Calu3 (cell line): ENCODE measurements around the gene NTM. TPM values are rescaled to one million over a fixed set of nuclear protein-coding genes. Genes with fewer than 3 reads are reported as not detected.

Experiments used
- BruUV-seq: library from RNA; stranded (reverse); fragments of 400-500 nt; replicated peaks from 2 replicates; lab custom pipeline; 2021; lab: Mats Ljungman, UMichigan
- CTCF ChIA-PET: fragments of 300-600 bp; sonication (Branson Sonifier 250); formaldehyde crosslinking; loops from one replicate; lab custom pipeline; 2022; ENCODE audit warnings: antibody characterized with exemption; lab: Charles Lee
- DNase-seq: peaks from one replicate; pipeline ENCODE4 v3.0.0; 2022
- H3K27ac Mint-ChIP-seq: one replicate; pipeline ENCODE4 v1.8.0; 2022; ENCODE audit warnings: mixed read lengths; ENCODE audit not compliant: unreplicated experiment
- H3K27me3 Mint-ChIP-seq: one replicate; pipeline ENCODE4 v1.8.0; 2022; ENCODE audit warnings: mixed read lengths; ENCODE audit not compliant: unreplicated experiment
- H3K36me3 Mint-ChIP-seq: one replicate; pipeline ENCODE4 v1.8.0; 2022; ENCODE audit warnings: mild to moderate bottlenecking, moderate library complexity, mixed read lengths; ENCODE audit not compliant: insufficient read depth, unreplicated experiment
- H3K4me1 Mint-ChIP-seq: one replicate; pipeline ENCODE4 v1.8.0; 2022; ENCODE audit warnings: mild to moderate bottlenecking, low read depth, mixed read lengths; ENCODE audit not compliant: unreplicated experiment
- H3K4me3 Mint-ChIP-seq: one replicate; pipeline ENCODE4 v1.8.0; 2022; ENCODE audit warnings: mild to moderate bottlenecking, low read depth, moderate library complexity, mixed read lengths; ENCODE audit not compliant: unreplicated experiment
- H3K9me3 Mint-ChIP-seq: one replicate; pipeline ENCODE4 v1.8.0; 2022; ENCODE audit warnings: low read depth, mixed read lengths; ENCODE audit not compliant: unreplicated experiment
- CTCF ChIP-seq: fragments of 200-600 bp; IDR thresholded peaks from one replicate; pipeline ENCODE4 v1.8.0; 2022; ENCODE audit warnings: antibody characterized with exemption; ENCODE audit not compliant: unreplicated experiment
- intact Hi-C: fragments of 100-400 bp; cut with micrococcal nuclease; formaldehyde crosslinking; loops from one replicate; pipeline ENCODE4 v1.10.0; 2022; ENCODE audit not compliant: unreplicated experiment
- total RNA-seq: library from RNA; stranded (reverse); gene quantifications from 2 replicates; pipeline ENCODE4 v1.2.3, GENCODE V29; 2022

Gene NTM
- total RNA-seq, 1 experiment from 2014 or later: not detected

DNA sequence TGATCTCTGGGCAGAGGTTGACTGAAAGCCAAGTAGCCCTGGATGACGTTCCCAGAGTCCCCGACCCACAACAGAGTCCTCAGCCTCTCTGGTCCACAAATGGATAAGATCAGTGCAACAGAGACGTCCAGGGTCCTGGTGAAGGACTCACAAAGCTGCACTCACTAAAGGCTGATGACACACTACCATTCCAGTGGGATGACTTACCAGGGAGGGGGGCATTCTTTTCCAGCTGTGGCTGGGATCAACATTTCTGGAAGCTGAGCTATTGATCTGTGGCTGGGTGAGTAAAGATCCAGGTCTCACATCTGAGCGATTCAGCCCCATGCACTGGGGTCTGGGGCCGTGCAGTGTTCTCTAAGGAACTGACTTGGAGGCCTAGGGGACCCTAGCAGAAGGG, 296.2 kb downstream of the NTM start:
- BruUV-seq: no TSS peak
- TF ChIP-seq CTCF: no peak
- H3K27me3 Mint-ChIP-seq: no peaks in the 10 kb centered on the region
- H3K9me3 Mint-ChIP-seq: no peaks in the 10 kb centered on the region
- no peak for DNase-seq
- CTCF ChIA-PET: no interaction called here
- H3K36me3 Mint-ChIP-seq: no peaks in the 10 kb centered on the region
- intact Hi-C loops: no loop called here
- H3K27ac Mint-ChIP-seq: no peak overlapping the region
- no peaks in the 10 kb centered on the region for H3K4me1 Mint-ChIP-seq
- no peak overlapping the region for H3K4me3 Mint-ChIP-seq

DNA sequence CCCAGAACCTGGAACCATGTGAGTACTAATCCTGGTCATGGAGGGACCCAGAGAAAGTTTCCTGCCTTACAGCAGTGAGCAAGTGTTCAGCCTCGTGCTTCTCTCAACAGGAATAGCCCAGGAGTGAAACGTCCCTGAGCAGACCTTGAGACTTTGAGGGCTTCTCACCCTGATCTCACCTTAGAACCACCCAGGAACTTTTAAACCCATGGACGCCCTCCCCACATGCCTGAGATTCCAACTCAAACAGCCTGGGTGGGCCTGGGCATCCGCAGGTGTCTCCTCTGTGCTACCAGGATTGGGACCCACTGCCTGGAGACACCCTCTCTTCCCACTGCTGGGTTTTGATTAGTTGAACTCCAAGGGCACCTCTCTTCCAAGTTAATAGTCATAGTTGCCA, 297.2 kb downstream of the NTM start:
- CTCF ChIA-PET: interaction anchor here (0.6 kb wide), 1 partner anchor 12 kb away, joined by 3 read pairs; no protein-coding TSS in a partner anchor
- Mint-ChIP-seq H3K27ac (no peak overlapping the region), H3K27me3 (no peaks in the 10 kb centered on the region), H3K4me3 (no peak overlapping the region), H3K4me1 (no peaks in the 10 kb centered on the region), H3K36me3 (no peaks in the 10 kb centered on the region), H3K9me3 (no peaks in the 10 kb centered on the region)
- TF ChIP-seq CTCF: no peak
- no TSS peak for BruUV-seq
- intact Hi-C loops: no loop called here
- DNase-seq: no peak

DNA sequence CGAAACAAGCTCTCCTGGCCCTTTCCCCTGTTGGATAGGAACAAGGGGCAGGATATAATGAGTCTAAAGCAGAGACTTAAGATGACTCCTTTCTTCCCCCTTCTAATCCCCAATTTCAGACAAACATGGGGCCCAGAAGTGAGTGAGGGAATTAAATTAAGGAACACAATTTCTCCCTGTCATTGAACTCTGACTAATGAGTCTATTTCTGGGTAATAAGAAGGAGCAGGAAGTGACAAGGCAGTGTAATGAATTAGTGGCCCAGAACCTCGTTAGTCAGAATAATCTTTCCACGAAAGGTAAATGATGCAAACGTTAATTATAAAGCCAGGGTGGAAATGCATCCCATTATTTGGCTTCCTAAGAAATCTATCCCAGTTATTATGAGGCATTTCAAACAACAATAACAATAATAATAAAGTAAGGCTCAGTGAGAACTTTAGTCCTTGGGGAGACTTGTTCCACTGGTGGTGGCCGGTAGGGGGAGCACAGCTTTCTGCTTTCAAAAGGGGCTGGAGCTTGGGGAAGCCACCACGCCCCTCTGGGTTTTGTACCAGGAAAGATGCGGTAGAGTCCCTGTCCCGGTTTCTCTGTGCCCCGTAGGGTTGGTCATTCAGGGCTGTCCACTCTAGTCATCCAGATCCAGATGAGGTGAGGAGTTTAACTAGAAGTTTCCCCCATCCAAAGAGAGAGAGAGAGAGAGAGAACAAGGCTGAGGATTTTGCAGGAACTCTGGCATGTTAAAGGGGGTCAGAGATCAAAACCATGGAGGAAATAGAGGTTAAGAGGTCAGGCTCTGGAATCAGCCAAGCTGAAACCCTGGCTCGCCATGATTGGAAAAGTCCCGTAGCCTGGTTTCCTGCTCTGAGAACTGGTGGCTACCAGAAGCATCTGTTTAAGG, 298.3 kb downstream of the NTM start:
- H3K9me3 Mint-ChIP-seq: peaks cover 4% of the 10 kb centered on the region
- BruUV-seq: no TSS peak
- H3K4me3 Mint-ChIP-seq: no peak overlapping the region
- H3K4me1 Mint-ChIP-seq: no peaks in the 10 kb centered on the region
- peak; percentile 15 for TF ChIP-seq CTCF
- H3K27me3 Mint-ChIP-seq: no peaks in the 10 kb centered on the region
- CTCF ChIA-PET: no interaction called here
- intact Hi-C loops: no loop called here
- no peak overlapping the region for H3K27ac Mint-ChIP-seq
- no peaks in the 10 kb centered on the region for H3K36me3 Mint-ChIP-seq
- DNase-seq: peak; percentile 48

DNA sequence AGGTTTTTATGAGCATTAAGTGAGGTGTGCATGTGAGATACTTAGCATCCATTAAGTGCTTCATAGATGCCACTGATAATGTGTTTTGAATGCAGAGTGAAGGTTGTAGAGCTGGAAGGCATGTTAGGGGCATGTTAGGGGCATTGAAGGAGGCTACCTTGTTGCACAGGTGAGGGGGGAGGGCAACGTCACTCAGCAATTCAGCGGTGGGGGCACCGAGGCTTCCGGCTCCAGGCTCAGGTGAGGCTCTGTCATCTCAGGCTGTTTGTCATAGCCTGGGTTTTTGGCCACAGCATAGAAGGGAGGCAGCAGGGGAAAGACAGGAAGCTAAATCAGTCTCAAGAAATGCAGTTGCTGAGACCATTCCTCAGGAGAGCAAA, 299.0 kb downstream of the NTM start:
- Mint-ChIP-seq H3K4me3 (no peak overlapping the region), H3K36me3 (no peaks in the 10 kb centered on the region), H3K9me3 (peaks cover 5% of the 10 kb centered on the region), H3K4me1 (no peaks in the 10 kb centered on the region), H3K27ac (no peak overlapping the region), H3K27me3 (no peaks in the 10 kb centered on the region)
- CTCF ChIA-PET: no interaction called here
- no peak for TF ChIP-seq CTCF
- intact Hi-C loops: no loop called here
- no peak for DNase-seq
- no TSS peak for BruUV-seq
